ENCODE data around the gene LSR. TPM values are rescaled to one million over a fixed set of nuclear protein-coding genes. Genes with fewer than 3 reads are reported as not detected.

Gene LSR
- total RNA-seq, 1 experiment from 2014 or later, result 64.7 TPM

DNA sequence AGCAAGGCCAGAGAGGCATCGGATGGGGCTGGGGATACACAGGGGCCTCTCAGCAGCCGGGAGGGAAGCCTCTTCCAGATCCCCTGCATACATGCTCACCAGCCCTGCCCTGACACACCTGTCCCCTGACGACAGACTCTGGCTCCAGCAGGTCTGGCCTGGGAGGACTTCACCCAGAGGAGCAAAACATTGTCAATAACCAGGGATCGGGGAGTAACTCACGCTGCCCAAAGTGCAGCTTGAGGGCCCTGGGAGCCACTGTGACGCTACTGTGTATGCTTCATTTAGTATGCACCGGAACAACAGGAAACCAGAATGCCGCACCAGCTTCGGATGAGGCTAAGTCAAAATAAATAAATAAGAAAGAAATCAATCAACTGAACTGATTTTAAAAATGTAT, 67.8 kb downstream of the LSR start:
- Histone ChIP-seq H3K27ac (ENCODE audit: low read length) (no peak overlapping the region), H3K27me3 (ENCODE audit: control insufficient read depth, insufficient read depth, low read length) (no peaks in the 10 kb centered on the region), H3K9me3 (ENCODE audit: control insufficient read depth, insufficient read depth, low read depth, low read length) (no peaks in the 10 kb centered on the region), H3K4me3 (ENCODE audit: low read depth in 2 of 2, low read length in 2 of 2) (no peak overlapping the region), H3K36me3 (ENCODE audit: control insufficient read depth, insufficient read depth, low read length) (no peaks in the 10 kb centered on the region), H3K4me1 (ENCODE audit: control insufficient read depth, insufficient read depth, low read length) (no peaks in the 10 kb centered on the region; the same call in 1 of the 2 replicates)
- TF ChIP-seq, protein P1, sequence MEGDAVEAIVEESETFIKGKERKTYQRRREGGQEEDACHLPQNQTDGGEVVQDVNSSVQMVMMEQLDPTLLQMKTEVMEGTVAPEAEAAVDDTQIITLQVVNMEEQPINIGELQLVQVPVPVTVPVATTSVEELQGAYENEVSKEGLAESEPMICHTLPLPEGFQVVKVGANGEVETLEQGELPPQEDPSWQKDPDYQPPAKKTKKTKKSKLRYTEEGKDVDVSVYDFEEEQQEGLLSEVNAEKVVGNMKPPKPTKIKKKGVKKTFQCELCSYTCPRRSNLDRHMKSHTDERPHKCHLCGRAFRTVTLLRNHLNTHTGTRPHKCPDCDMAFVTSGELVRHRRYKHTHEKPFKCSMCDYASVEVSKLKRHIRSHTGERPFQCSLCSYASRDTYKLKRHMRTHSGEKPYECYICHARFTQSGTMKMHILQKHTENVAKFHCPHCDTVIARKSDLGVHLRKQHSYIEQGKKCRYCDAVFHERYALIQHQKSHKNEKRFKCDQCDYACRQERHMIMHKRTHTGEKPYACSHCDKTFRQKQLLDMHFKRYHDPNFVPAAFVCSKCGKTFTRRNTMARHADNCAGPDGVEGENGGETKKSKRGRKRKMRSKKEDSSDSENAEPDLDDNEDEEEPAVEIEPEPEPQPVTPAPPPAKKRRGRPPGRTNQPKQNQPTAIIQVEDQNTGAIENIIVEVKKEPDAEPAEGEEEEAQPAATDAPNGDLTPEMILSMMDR (IDR thresholded peaks at IDR 0.05), result no peak
- TF ChIP-seq SIN3A (IDR thresholded peaks at IDR 0.05; ENCODE audit: borderline replicate concordance, insufficient read depth, low read depth, low read length), result no peak
- no peak for TF ChIP-seq TCF7L2 (IDR thresholded peaks at IDR 0.05; ENCODE audit: low read depth, low read length)
- TF ChIP-seq POLR2AphosphoS5 (IDR thresholded peaks at IDR 0.05; ENCODE audit: low read depth, low read length), result no peak
- TF ChIP-seq, protein P2, sequence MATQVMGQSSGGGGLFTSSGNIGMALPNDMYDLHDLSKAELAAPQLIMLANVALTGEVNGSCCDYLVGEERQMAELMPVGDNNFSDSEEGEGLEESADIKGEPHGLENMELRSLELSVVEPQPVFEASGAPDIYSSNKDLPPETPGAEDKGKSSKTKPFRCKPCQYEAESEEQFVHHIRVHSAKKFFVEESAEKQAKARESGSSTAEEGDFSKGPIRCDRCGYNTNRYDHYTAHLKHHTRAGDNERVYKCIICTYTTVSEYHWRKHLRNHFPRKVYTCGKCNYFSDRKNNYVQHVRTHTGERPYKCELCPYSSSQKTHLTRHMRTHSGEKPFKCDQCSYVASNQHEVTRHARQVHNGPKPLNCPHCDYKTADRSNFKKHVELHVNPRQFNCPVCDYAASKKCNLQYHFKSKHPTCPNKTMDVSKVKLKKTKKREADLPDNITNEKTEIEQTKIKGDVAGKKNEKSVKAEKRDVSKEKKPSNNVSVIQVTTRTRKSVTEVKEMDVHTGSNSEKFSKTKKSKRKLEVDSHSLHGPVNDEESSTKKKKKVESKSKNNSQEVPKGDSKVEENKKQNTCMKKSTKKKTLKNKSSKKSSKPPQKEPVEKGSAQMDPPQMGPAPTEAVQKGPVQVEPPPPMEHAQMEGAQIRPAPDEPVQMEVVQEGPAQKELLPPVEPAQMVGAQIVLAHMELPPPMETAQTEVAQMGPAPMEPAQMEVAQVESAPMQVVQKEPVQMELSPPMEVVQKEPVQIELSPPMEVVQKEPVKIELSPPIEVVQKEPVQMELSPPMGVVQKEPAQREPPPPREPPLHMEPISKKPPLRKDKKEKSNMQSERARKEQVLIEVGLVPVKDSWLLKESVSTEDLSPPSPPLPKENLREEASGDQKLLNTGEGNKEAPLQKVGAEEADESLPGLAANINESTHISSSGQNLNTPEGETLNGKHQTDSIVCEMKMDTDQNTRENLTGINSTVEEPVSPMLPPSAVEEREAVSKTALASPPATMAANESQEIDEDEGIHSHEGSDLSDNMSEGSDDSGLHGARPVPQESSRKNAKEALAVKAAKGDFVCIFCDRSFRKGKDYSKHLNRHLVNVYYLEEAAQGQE (IDR thresholded peaks at IDR 0.05; ENCODE audit: insufficient read depth in 1 of 2, low read depth in 2 of 2, low read length in 1 of 2), result no peak
- ChIA-PET POLR2A (no interaction called here), CTCF (no interaction called here)
- DNase-seq (ENCODE audit: low read depth, low spot score), result no peak
- BruUV-seq (replicated peaks), result no TSS peak
- in situ Hi-C loops (cut with HindIII; ENCODE audit: low pct_unique_long_range_greater_than_20kb, low sequenced_read_pairs) (no loop called here), intact Hi-C loops (cut with micrococcal nuclease; ENCODE audit: unreplicated experiment) (no loop called here)
- no peak for ATAC-seq

Other genes starting within 250 kb of the LSR start
- 69.9 TPM for gene GRAMD1A, start 248.7 kb upstream of the LSR start, total RNA-seq (2021; ENCODE audit: unreplicated experiment)
- 4.6 TPM for gene SCN1B, start 218.5 kb upstream of the LSR start, total RNA-seq (2021; ENCODE audit: unreplicated experiment)
- 0.08 TPM for gene HPN, start 207.3 kb upstream of the LSR start, total RNA-seq (2021; ENCODE audit: unreplicated experiment)
- gene FXYD3, start 133.2 kb upstream of the LSR start, total RNA-seq (2021; ENCODE audit: unreplicated experiment), result not detected
- 0.18 TPM for gene LGI4, start 113.9 kb upstream of the LSR start, total RNA-seq (2021; ENCODE audit: unreplicated experiment)
- not detected for gene FXYD1, start 110.2 kb upstream of the LSR start, total RNA-seq (2021; ENCODE audit: unreplicated experiment)
- not detected for gene FXYD7, start 105.7 kb upstream of the LSR start, total RNA-seq (2021; ENCODE audit: unreplicated experiment)
- gene FXYD5, start 94.3 kb upstream of the LSR start, total RNA-seq (2021; ENCODE audit: unreplicated experiment), result 33.6 TPM
- not detected for gene FAM187B, start 20.3 kb upstream of the LSR start, total RNA-seq (2021; ENCODE audit: unreplicated experiment)
- 121 TPM for gene USF2, start 20.0 kb downstream of the LSR start, total RNA-seq (2021; ENCODE audit: unreplicated experiment)
- 0.31 TPM for gene HAMP, start 33.5 kb downstream of the LSR start, total RNA-seq (2021; ENCODE audit: unreplicated experiment)
- not detected for gene MAG, start 43.2 kb downstream of the LSR start, total RNA-seq (2021; ENCODE audit: unreplicated experiment)
- gene CD22, start 80.2 kb downstream of the LSR start, total RNA-seq (2021; ENCODE audit: unreplicated experiment), result 0.74 TPM
- gene FFAR1, start 98.9 kb downstream of the LSR start, total RNA-seq (2021; ENCODE audit: unreplicated experiment), result not detected
- not detected for gene FFAR3, start 109.5 kb downstream of the LSR start, total RNA-seq (2021; ENCODE audit: unreplicated experiment)
- not detected for gene GPR42, start 122.1 kb downstream of the LSR start, total RNA-seq (2021; ENCODE audit: unreplicated experiment)
- gene FFAR2, start 199.3 kb downstream of the LSR start, total RNA-seq (2021; ENCODE audit: unreplicated experiment), result not detected
- gene KRTDAP, start 241.5 kb downstream of the LSR start, total RNA-seq (2021; ENCODE audit: unreplicated experiment), result not detected

Data from Panc1 (cell line).